HL-60 (cell line): ENCODE measurements around the gene DECR2.

ENCODE experiments used
- DNase-seq, 2 experiments: peaks; one replicate each; pipeline ENCODE4 v3.0.0-alpha.2; 2010 to 2020; ENCODE audit warnings: low read depth in 1 of 2, low spot score in 1 of 2
- H3K27ac ChIP-seq: fragments of 250-450 bp; sonication (Bioruptor Pico); replicated peaks from 2 replicates; pipeline ENCODE4 v1.5.1; 2020; ENCODE audit warnings: mild to moderate bottlenecking, moderate library complexity
- H3K27me3 ChIP-seq: fragments of 250-450 bp; sonication (Bioruptor Pico); 2 replicates; pipeline ENCODE4 v1.5.1; 2021; ENCODE audit warnings: mild to moderate bottlenecking, moderate library complexity; ENCODE audit not compliant: insufficient read depth, poor library complexity, severe bottlenecking
- H3K4me3 ChIP-seq: replicated peaks from 2 replicates; pipeline ENCODE4 v1.5.1; 2011; ENCODE audit warnings: mild to moderate bottlenecking, control low read depth, low read length; ENCODE audit not compliant: insufficient read depth
- GABPA ChIP-seq: IDR thresholded peaks from 2 replicates; pipeline ENCODE4 v1.6.1; 2012; ENCODE audit warnings: low read depth
- POLR2AphosphoS5 ChIP-seq: IDR thresholded peaks from 2 replicates; pipeline ENCODE4 v1.6.1; 2012; ENCODE audit warnings: low read depth
- REST ChIP-seq: IDR thresholded peaks from 2 replicates; pipeline ENCODE4 v1.6.1; 2012; ENCODE audit warnings: low read depth; ENCODE audit not compliant: insufficient replicate concordance
- SPI1 ChIP-seq: IDR thresholded peaks from 2 replicates; pipeline ENCODE4 v1.6.1; 2012; ENCODE audit warnings: low read depth, mild to moderate bottlenecking, borderline replicate concordance
- TF ChIP-seq, protein P1 (sequence below): IDR thresholded peaks from one replicate; pipeline ENCODE4 v1.5.1; 2011; ENCODE audit warnings: low read length, control low read depth, inconsistent platforms; ENCODE audit not compliant: insufficient read depth

DECR2 gene

GRCh38 chr16:373020-373598 is 28.6 kb upstream of the DECR2 start:
- no peaks in the 10 kb centered on the region for H3K27me3 ChIP-seq
- H3K4me3 ChIP-seq: no peak overlapping the region
- TF ChIP-seq, protein P1, sequence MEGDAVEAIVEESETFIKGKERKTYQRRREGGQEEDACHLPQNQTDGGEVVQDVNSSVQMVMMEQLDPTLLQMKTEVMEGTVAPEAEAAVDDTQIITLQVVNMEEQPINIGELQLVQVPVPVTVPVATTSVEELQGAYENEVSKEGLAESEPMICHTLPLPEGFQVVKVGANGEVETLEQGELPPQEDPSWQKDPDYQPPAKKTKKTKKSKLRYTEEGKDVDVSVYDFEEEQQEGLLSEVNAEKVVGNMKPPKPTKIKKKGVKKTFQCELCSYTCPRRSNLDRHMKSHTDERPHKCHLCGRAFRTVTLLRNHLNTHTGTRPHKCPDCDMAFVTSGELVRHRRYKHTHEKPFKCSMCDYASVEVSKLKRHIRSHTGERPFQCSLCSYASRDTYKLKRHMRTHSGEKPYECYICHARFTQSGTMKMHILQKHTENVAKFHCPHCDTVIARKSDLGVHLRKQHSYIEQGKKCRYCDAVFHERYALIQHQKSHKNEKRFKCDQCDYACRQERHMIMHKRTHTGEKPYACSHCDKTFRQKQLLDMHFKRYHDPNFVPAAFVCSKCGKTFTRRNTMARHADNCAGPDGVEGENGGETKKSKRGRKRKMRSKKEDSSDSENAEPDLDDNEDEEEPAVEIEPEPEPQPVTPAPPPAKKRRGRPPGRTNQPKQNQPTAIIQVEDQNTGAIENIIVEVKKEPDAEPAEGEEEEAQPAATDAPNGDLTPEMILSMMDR: no peak
- TF ChIP-seq POLR2AphosphoS5 (no peak), REST (no peak), SPI1 (no peak), GABPA (no peak)
- H3K27ac ChIP-seq: no peak overlapping the region
- DNase-seq: no peak

DNA sequence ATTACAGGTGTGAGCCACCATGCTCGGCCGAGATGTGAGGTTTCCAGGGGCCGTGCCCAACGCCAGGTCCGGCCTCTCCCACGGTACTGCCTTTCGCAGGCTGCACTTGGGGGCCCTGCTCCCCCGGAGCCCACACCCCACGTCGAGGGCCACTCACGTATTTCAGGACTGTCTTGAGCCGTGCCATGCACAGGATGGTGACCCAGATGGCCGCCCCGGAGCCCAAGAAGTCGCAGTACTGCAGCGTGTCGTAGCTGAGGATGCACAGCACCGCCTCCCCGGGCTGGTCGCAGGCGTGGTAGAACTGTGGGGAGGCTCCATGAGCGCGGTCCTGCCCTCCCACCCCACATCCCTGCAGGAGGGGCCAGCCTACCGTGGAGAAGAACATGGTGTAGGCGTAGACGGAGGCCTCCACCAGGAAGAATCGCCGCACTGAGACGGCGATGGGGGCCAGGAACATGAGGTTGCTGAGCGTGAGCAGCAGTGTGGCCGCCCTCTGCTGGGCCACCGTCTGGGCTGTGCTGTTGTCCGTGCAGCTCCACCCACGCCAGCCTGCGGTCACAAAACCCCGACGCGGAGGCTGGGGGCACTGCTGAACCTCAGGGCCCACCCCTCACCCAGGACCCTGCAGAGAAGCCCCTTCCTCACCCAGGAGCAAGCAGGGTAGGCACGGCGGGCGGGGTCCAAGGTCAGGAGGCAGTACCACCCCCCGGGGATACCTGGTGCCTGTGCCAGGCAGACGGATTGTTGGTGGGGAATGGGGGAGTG is 27.7 kb upstream of the DECR2 start:
- TF ChIP-seq POLR2AphosphoS5: no peak
- TF ChIP-seq GABPA: no peak
- TF ChIP-seq REST: no peak
- no peak for TF ChIP-seq SPI1
- TF ChIP-seq, protein P1: no peak
- Histone ChIP-seq H3K27ac (no peak overlapping the region), H3K27me3 (no peaks in the 10 kb centered on the region), H3K4me3 (no peak overlapping the region)
- DNase-seq: no peak

DNA sequence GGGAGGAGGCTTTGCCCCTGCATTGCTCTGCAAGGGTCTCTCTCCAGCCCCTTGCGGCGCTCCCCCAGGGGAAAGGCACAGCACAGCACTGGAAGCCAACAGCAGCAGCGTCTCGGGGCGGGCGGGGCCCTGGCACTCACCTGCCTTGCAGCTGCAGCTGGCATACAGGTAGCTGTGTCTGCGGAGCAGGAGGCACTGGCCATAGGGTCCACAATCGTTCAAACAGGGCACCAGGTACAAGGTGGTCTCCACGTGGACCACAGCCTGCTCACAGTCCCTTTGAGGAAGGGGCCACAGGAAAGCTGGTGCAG is 27.1 kb upstream of the DECR2 start:
- Histone ChIP-seq H3K27ac (no peak overlapping the region), H3K27me3 (no peaks in the 10 kb centered on the region), H3K4me3 (no peak overlapping the region)
- no peak for DNase-seq
- no peak for TF ChIP-seq SPI1

GRCh38 chr16:375212-375611 is 26.5 kb upstream of the DECR2 start:
- no peaks in the 10 kb centered on the region for H3K27me3 ChIP-seq
- TF ChIP-seq REST (no peak), SPI1 (no peak), POLR2AphosphoS5 (no peak), GABPA (no peak)
- TF ChIP-seq, protein P1: no peak
- no peak overlapping the region for H3K27ac ChIP-seq
- H3K4me3 ChIP-seq: no peak overlapping the region
- no peak for DNase-seq
